Erythroblast (primary cell): ENCODE data around the gene ADCY5.

Source experiments
- GATA1 ChIP-seq: IDR thresholded peaks from 2 replicates; pipeline ENCODE4 v1.6.1; 2011; ENCODE audit warnings: low read depth, mild to moderate bottlenecking, control low read depth, low read length, moderate library complexity
- POLR2A ChIP-seq: IDR thresholded peaks from 2 replicates; pipeline ENCODE4 v1.6.1; 2011; ENCODE audit warnings: mild to moderate bottlenecking, low read length

- TF ChIP-seq POLR2A (no peak), GATA1 (no peak)
Measured at GRCh38 chr3:123370819-123371218, 78.1 kb downstream of the ADCY5 start.
